Spleen (tissue), 7 donors: ENCODE data around the gene CHM.

Experiments used
- POLR2A ChIP-seq, 3 donors: fragments of 450-650 bp; IDR thresholded peaks; one replicate each; pipeline ENCODE4 v1.5.1; 2017; ENCODE audit warnings: antibody characterized with exemption in 3 of 3, mild to moderate bottlenecking in 1 of 3
- POLR2AphosphoS5 ChIP-seq, 3 donors: sonication (generic); formaldehyde crosslinking; IDR thresholded peaks; one replicate each; pipeline ENCODE4 v1.5.1; 2017; ENCODE audit warnings: antibody characterized with exemption in 3 of 3
- TF ChIP-seq, protein P1 (sequence below), 11 experiments: fragments of 200-600 bp in 7 of 11; fragments of 450-650 bp in 4 of 11; sonication (generic) in 4 of 11; IDR thresholded peaks in 8 of 11; conservative IDR thresholded peaks in 3 of 11; 1 replicate in 7 of 11; 2 replicates in 4 of 11; pipeline versions ENCODE4 v1.4.0 to v1.8.0; 2016 to 2021; ENCODE audit warnings: antibody characterized with exemption in 11 of 11, inconsistent platforms in 4 of 11, mild to moderate bottlenecking in 1 of 11
- donor health status: DM: no; HTN: no; CAD: no; lungs with moderate emphysema.
- donor health status: DM: no; HTN: no; CAD: no.
- donor health status: DM: no; HTN: no; CAD: no.

DNA sequence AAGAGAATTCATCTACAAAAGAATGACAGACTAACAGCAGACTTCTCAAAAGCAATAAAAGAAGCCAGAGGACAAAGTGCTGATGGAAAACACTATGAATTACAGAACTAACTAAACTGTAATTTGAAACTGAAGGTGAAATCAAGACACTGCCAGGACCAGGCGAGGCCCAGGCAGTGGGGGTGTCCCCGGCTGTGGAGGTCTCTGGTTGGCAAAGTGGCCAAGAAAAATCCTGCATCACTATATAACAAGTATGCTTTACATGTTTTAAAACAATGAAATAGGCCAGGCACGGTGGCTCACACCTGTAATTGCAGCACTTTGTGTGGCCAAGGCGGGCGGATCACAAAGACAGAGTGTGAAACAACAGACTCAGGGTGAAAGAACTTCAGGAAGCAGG, 32.9 kb downstream of the CHM start:
- TF ChIP-seq, protein P1, sequence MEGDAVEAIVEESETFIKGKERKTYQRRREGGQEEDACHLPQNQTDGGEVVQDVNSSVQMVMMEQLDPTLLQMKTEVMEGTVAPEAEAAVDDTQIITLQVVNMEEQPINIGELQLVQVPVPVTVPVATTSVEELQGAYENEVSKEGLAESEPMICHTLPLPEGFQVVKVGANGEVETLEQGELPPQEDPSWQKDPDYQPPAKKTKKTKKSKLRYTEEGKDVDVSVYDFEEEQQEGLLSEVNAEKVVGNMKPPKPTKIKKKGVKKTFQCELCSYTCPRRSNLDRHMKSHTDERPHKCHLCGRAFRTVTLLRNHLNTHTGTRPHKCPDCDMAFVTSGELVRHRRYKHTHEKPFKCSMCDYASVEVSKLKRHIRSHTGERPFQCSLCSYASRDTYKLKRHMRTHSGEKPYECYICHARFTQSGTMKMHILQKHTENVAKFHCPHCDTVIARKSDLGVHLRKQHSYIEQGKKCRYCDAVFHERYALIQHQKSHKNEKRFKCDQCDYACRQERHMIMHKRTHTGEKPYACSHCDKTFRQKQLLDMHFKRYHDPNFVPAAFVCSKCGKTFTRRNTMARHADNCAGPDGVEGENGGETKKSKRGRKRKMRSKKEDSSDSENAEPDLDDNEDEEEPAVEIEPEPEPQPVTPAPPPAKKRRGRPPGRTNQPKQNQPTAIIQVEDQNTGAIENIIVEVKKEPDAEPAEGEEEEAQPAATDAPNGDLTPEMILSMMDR (IDR thresholded peaks at IDR 0.05 in 8 of 11, conservative IDR thresholded peaks at IDR 0.05 in 3 of 11): no peak
- no peak for TF ChIP-seq POLR2A (IDR thresholded peaks at IDR 0.05)
- no peak for TF ChIP-seq POLR2AphosphoS5 (IDR thresholded peaks at IDR 0.05)
